HepG2 (cell line): ENCODE results near the gene CRYM. TPM values are rescaled to one million over a fixed set of nuclear protein-coding genes. Genes with fewer than 3 reads are reported as not detected.

Experiments
- ATAC-seq: fragments of 200-7000 bp; cut with Tn5 transposase; 3 replicates; pipeline ENCODE4 v1.9.1; 2020; ENCODE audit warnings: mild to moderate bottlenecking, moderate library complexity
- BruUV-seq: library from RNA; stranded (reverse); fragments of 400-500 nt; replicated peaks from 2 replicates; lab custom pipeline; 2021; lab: Mats Ljungman, UMichigan
- CTCF ChIA-PET: fragments of 300-600 bp; formaldehyde crosslinking; extraction: SDS; loops from one replicate; lab custom pipeline; 2021; ENCODE audit warnings: low total read pairs, inconsistent platforms, low intra/inter-chr PET ratio; lab: Yijun Ruan, JAX
- POLR2A ChIA-PET: fragments of 350-600 bp; sonication (Branson Sonifier 250); formaldehyde crosslinking; loops from one replicate; lab custom pipeline; 2020; ENCODE audit warnings: antibody characterized with exemption, inconsistent platforms; lab: Yijun Ruan, JAX
- DNase-seq: peaks from one replicate; pipeline ENCODE4 v3.0.0-alpha.2; 2015; ENCODE audit warnings: low spot score
- FAIRE-seq: peaks from 3 replicates; lab custom pipeline; 2011; peaks lifted over from hg19 to GRCh38; lab: Jason Lieb, UNC
- H2AFZ ChIP-seq: one replicate; pipeline ENCODE4 v1.6.1; 2011; ENCODE audit warnings: low read length, inconsistent platforms
- H3K27ac ChIP-seq: fragments of 300-600 bp; 3 replicates; pipeline ENCODE4 v1.8.0; 2011; ENCODE audit warnings: mixed run types, mild to moderate bottlenecking, mixed read lengths, low read length, inconsistent platforms; ENCODE audit not compliant: insufficient read depth; ENCODE audit errors: extremely low read length
- H3K27me3 ChIP-seq, 2 experiments: fragments of 200-600 bp in 1 of 2; 2 replicates in 1 of 2; 3 replicates in 1 of 2; pipeline versions ENCODE4 v1.6.0 to v1.8.0; 2011; ENCODE audit warnings: low read length in 2 of 2, mild to moderate bottlenecking in 2 of 2, moderate library complexity in 2 of 2, inconsistent platforms in 1 of 2; ENCODE audit not compliant: insufficient read depth in 2 of 2, control insufficient read depth in 1 of 2
- H3K36me3 ChIP-seq, 2 experiments: fragments of 200-600 bp in 1 of 2; replicated peaks in 1 of 2; 2 replicates in 1 of 2; 3 replicates in 1 of 2; pipeline versions ENCODE4 v1.5.1 to v1.8.0; 2011; ENCODE audit warnings: low read length in 2 of 2, inconsistent platforms in 1 of 2; ENCODE audit not compliant: insufficient read depth in 2 of 2, control insufficient read depth in 1 of 2
- H3K4me1 ChIP-seq: 2 replicates; pipeline ENCODE4 v1.5.1; 2012; ENCODE audit warnings: low read length, inconsistent platforms; ENCODE audit not compliant: insufficient read depth
- H3K4me2 ChIP-seq: 2 replicates; pipeline ENCODE4 v1.6.0; 2011; ENCODE audit warnings: low read depth, low read length, inconsistent platforms
- H3K4me3 ChIP-seq, 3 experiments: fragments of 200-600 bp in 1 of 3; sonication (generic), shearing (Covaris generic) in 1 of 3; replicated peaks in 1 of 3; 2 replicates each; pipeline ENCODE4 v1.5.1; 2011 to 2016; ENCODE audit warnings: low read length in 3 of 3, inconsistent platforms in 2 of 3, low read depth in 2 of 3, mild to moderate bottlenecking in 2 of 3, control low read depth in 1 of 3, mixed read lengths in 1 of 3; ENCODE audit not compliant: insufficient read depth in 1 of 3
- H3K79me2 ChIP-seq: one replicate; pipeline ENCODE4 v1.6.1; 2011; ENCODE audit warnings: low read length, inconsistent platforms; ENCODE audit not compliant: insufficient read depth
- H3K9ac ChIP-seq: 2 replicates; pipeline ENCODE4 v1.6.0; 2011; ENCODE audit warnings: mild to moderate bottlenecking, low read depth, low read length, inconsistent platforms; ENCODE audit not compliant: insufficient read depth
- H3K9me3 ChIP-seq: 2 replicates; pipeline ENCODE4 v1.5.1; 2012; ENCODE audit warnings: mild to moderate bottlenecking, low read length
- H4K20me1 ChIP-seq: 2 replicates; pipeline ENCODE4 v1.6.0; 2011; ENCODE audit warnings: inconsistent platforms, mild to moderate bottlenecking, low read length, moderate library complexity; ENCODE audit not compliant: insufficient read depth
- ARNTL ChIP-seq: sonication (generic); formaldehyde crosslinking; IDR thresholded peaks from 2 replicates; pipeline ENCODE4 v1.4.0; 2020; ENCODE audit warnings: mild to moderate bottlenecking, missing genetic modification reagents
- CCAR2 ChIP-seq: fragments of 200-400 bp; formaldehyde crosslinking; optimal IDR thresholded peaks from 2 replicates; pipeline ENCODE3; 2018; ENCODE audit warnings: low read depth, mild to moderate bottlenecking, low read length, moderate library complexity
- CEBPB ChIP-seq: IDR thresholded peaks from 2 replicates; pipeline ENCODE4 v1.6.1; 2011; ENCODE audit warnings: low read depth, low read length, improper control_type of control experiment, borderline replicate concordance
- FOXJ3 ChIP-seq: sonication (generic); formaldehyde crosslinking; IDR thresholded peaks from 2 replicates; pipeline ENCODE4 v1.4.0; 2020; ENCODE audit warnings: missing genetic modification reagents, mild to moderate bottlenecking, borderline replicate concordance
- HNRNPH1 ChIP-seq: fragments of 200-400 bp; formaldehyde crosslinking; optimal IDR thresholded peaks from 2 replicates; pipeline ENCODE3; 2017; ENCODE audit warnings: mild to moderate bottlenecking, low read depth, low read length
- HNRNPLL ChIP-seq: fragments of 200-400 bp; formaldehyde crosslinking; IDR thresholded peaks from 2 replicates; pipeline ENCODE4 v1.6.1; 2017; ENCODE audit warnings: mild to moderate bottlenecking, low read depth, low read length; ENCODE audit not compliant: poor library complexity, severe bottlenecking
- IRF2 ChIP-seq: IDR thresholded peaks from 2 replicates; pipeline ENCODE4 v1.6.1; 2018; ENCODE audit warnings: missing genetic modification reagents, missing compliant biosample characterization
- MXD1 ChIP-seq: sonication (generic); formaldehyde crosslinking; IDR thresholded peaks from 2 replicates; pipeline ENCODE4 v1.4.0; 2020; ENCODE audit warnings: mild to moderate bottlenecking, missing genetic modification reagents
- PHF20 ChIP-seq: sonication (generic); formaldehyde crosslinking; IDR thresholded peaks from 2 replicates; pipeline ENCODE4 v1.5.0; 2020; ENCODE audit warnings: mild to moderate bottlenecking, missing genetic modification reagents
- PPARG ChIP-seq: conservative IDR thresholded peaks from 2 replicates; pipeline ENCODE4 v1.6.1; 2016; ENCODE audit warnings: missing biosample characterization, missing genetic modification reagents
- RXRB ChIP-seq: IDR thresholded peaks from 2 replicates; pipeline ENCODE4 v1.6.1; 2016; ENCODE audit warnings: borderline replicate concordance, missing genetic modification reagents, missing compliant biosample characterization
- ZBTB49 ChIP-seq: sonication (generic); formaldehyde crosslinking; IDR thresholded peaks from 2 replicates; pipeline ENCODE4 v1.4.0; 2020; ENCODE audit warnings: missing genetic modification reagents, borderline replicate concordance
- ZNF20 ChIP-seq: sonication (generic); formaldehyde crosslinking; IDR thresholded peaks from 2 replicates; pipeline ENCODE4 v1.4.0; 2020; ENCODE audit warnings: mild to moderate bottlenecking, moderate library complexity, missing genetic modification reagents
- ZNF3 ChIP-seq: IDR thresholded peaks from 2 replicates; pipeline ENCODE4 v1.7.0; 2017; ENCODE audit warnings: inconsistent platforms
- ZNF574 ChIP-seq: sonication (generic); formaldehyde crosslinking; IDR thresholded peaks from 2 replicates; pipeline ENCODE4 v1.4.0; 2020; ENCODE audit warnings: missing genetic modification reagents
- WGBS: methylation state at CpG from one replicate; pipeline ENCODE4 v1.1.6; 2017; ENCODE audit warnings: low lambda C conversion rate; 5-methylcytosine and 5-hydroxymethylcytosine counted together
- in situ Hi-C: cut with HindIII; loops from 2 replicates; pipeline ENCODE4 v1.10.0; 2017; ENCODE audit warnings: low pct_unique_long_range_greater_than_20kb; ENCODE audit not compliant: extremely low pct_ligation_motif_present
- intact Hi-C: fragments of 100-400 bp; cut with micrococcal nuclease; formaldehyde crosslinking; loops from one replicate; pipeline ENCODE4 v1.10.0; 2022; ENCODE audit not compliant: unreplicated experiment
- polyA plus RNA-seq, 8 experiments: library from polyadenylated mRNA; depleted of rRNA in 3 of 8; stranded (reverse) in 7 of 8; unstranded in 1 of 8; fragments of >200 nt; fragmentation: Illumina TruSeq in 4 of 8; extraction: Trizol in 4 of 8; gene quantifications; 2 replicates each; pipeline versions ENCODE4 v1.2.1 to v1.2.3, GENCODE V29; 2011 to 2016; ENCODE audit warnings: low read depth in 4 of 8, missing spikeins in 1 of 8, mixed read lengths in 1 of 8; ENCODE audit not compliant: insufficient read depth in 1 of 8
- total RNA-seq, 5 experiments: library from RNA; depleted of rRNA; stranded (reverse); fragments of >200 nt; fragmentation: Illumina TruSeq; extraction: Trizol; gene quantifications; 2 replicates each; pipeline ENCODE4 v1.2.3, GENCODE V29; 2016; ENCODE audit warnings: low read depth in 1 of 5

Gene CRYM
- total and polyA plus RNA-seq, 2 of the 13 experiments (the other 11 are each of a cell fraction or from before 2014, with no cell fraction given), result 1.9 to 2.2 TPM

- peak; percentile 1; the same call in 1 of the 2 replicates for TF ChIP-seq MXD1 (CRISPR knock-in tag)
- no peak; the same call in 1 of the 2 replicates for TF ChIP-seq PPARG
- TF ChIP-seq ZNF3 (CRISPR knock-in tag), result no peak
- 0 out of 2 replicates have a peak, but pooled peaks have one; percentile 13 for TF ChIP-seq ZNF20 (CRISPR knock-in tag)
Measured at GRCh38 chr16:21301895-21302291, 23.8 kb upstream of the CRYM start (continued).

GRCh38 chr16:21301168-21301894 lies 23.2 kb upstream of the CRYM start:
- H2AFZ ChIP-seq, result peak overlapping the region; percentile 74
- no peaks in the 10 kb centered on the region for H3K27me3 ChIP-seq
- in situ Hi-C loops (loop anchor here (5.0 to 25.0 kb wide), 3 partner anchors 114 to 261 kb away; partner anchors contain the start of gene LDAF1), intact Hi-C loops (no loop called here)
- no peak for FAIRE-seq
- ChIA-PET CTCF (interaction anchor here (0.8 to 3.3 kb wide), 6 partner anchors 17 to 144 kb away, joined by 3 to 60 read pairs (median 6); partner anchors contain the start of genes CRYM and LDAF1), POLR2A (interaction anchor here (0.7 to 3.9 kb wide), 16 partner anchors 18 to 559 kb away, joined by 3 to 52 read pairs (median 6); partner anchors contain the start of genes ANKS4B, DCUN1D3, LDAF1 and LYRM1)
- H3K4me3 ChIP-seq, result peak overlapping the region; percentile 56 to 86 (median 63)
- no peaks in the 10 kb centered on the region for H3K36me3 ChIP-seq
- no peaks in the 10 kb centered on the region for H3K79me2 ChIP-seq
- H4K20me1 ChIP-seq, result no peaks in the 10 kb centered on the region
- peak; percentile 88 for DNase-seq
- H3K4me1 ChIP-seq, result peaks cover 27% of the 10 kb centered on the region
- ATAC-seq, result peak; percentile 86
- H3K4me2 ChIP-seq, result peak overlapping the region; percentile 90
- peak overlapping the region; percentile 36 for H3K27ac ChIP-seq
- no TSS peak for BruUV-seq
- 1% methylated on average over 46 of the region's 60 CpGs for WGBS
- peak overlapping the region; percentile 64 for H3K9ac ChIP-seq
- H3K9me3 ChIP-seq, result no peaks in the 10 kb centered on the region
- peak; percentile 97 for TF ChIP-seq MXD1 (CRISPR knock-in tag)
- peak; percentile 87 for TF ChIP-seq HNRNPLL
- peak; percentile 88 for TF ChIP-seq ZNF574 (CRISPR knock-in tag)
- TF ChIP-seq CEBPB, result no peak; the same call in 1 of the 2 replicates
- no peak for TF ChIP-seq ZBTB49
- no peak for TF ChIP-seq CCAR2
- no peak; the same call in 1 of the 2 replicates for TF ChIP-seq FOXJ3
- peak; percentile 42; the same call in 1 of the 2 replicates for TF ChIP-seq RXRB (CRISPR knock-in tag)
- TF ChIP-seq PHF20 (CRISPR knock-in tag), result no peak; the same call in 1 of the 2 replicates
- TF ChIP-seq IRF2 (CRISPR knock-in tag), result peak; percentile 70
- peak; percentile 90 for TF ChIP-seq ARNTL (CRISPR knock-in tag)
- TF ChIP-seq HNRNPH1, result no peak
